NCI-H524 treated with DMSO at 0.1 percent for 48 hours (cell line): ENCODE data around the gene LLPH.
A peak's percentile ranks its signal among the peaks of the same experiment; 100 is the strongest.
"Not testable (repeated sequence)": the region's sequence is repeated elsewhere in the genome, so short reads cannot be mapped to it uniquely, and the experiment has no call there.

Experiments
- DNase-seq: peaks from one replicate; lab custom pipeline; 2025; lab: John Stamatoyannopoulos, UW

Gene LLPH

DNA sequence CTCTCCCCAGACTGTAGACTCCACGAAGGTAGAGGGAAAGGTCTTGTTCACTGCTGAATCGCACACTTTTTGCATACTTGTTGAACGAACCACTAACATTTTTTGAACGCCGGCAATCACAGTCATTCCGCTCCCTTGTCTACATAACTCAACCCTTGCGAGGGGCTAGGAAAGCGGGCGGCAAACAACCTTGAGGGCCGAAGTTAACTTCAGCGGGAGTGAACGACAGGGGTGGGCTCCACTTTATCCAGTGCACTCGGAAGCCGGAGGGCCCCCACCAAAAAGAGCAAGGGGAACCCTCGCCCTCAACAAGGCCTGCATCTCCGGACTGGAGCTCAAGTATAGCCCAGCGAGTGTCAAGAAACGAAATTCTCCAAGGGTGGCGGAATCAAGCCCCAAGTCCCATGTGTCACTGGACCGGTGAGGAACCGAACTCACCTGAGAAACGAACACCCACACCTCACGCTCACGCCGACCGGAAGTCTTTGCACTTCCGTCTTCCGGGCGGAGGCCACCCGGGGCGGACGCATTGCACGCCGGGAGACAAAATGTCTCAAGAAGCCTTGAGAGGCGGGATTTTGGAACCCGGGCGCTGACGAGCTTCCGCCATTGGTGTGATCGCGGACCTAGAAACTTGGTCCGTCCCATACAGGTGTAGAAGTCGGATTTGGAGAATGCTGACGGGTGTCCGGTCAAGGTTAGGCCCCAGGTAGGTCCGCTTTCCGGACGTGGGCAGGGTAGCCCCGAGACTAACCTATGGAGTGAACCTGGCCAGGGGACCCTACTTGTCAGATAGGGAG is at the start of gene LLPH:
Gene LLPH, minus strand, starts transcription at position 484 of the 800 bp plus-strand sequence. CDS start 1,644 bp downstream, outside the sequence.
- DNase-seq = no peak

DNA sequence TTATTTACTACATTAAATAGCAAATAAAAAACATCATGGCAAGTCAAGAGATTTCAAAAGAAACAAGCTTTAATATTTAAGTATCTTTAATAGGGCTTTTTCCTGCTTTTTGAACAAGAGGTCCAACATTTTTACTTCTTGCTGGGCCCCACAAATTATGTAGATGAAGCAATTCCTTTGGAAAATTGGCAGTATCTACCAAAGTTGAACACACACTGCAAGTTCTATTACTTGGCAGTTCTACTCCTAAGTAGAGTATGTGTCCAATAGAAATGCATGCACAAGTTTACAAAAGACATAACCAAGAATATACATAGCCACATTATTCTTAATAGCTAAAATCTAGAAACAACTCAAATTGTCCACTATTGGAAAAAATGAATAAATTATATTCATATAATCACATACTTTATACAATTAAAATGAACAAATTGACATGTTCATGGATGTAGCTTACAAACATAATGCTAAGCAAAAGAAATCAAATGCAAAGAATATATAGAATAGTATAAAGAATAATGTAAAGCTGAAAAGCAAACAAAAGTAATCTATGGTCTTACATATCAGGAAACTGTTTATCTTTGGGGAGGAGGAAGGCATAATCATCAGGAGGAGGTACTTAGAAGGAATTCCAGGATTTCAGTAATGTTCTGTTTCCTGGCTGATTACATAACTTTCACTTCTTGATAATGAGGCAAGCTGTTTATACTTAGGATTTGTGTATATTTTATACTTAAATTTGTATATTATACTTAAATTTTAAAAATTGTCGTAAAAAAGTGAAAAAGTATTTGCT is 45.8 kb upstream of the LLPH start:
- DNase-seq = no peak

DNA sequence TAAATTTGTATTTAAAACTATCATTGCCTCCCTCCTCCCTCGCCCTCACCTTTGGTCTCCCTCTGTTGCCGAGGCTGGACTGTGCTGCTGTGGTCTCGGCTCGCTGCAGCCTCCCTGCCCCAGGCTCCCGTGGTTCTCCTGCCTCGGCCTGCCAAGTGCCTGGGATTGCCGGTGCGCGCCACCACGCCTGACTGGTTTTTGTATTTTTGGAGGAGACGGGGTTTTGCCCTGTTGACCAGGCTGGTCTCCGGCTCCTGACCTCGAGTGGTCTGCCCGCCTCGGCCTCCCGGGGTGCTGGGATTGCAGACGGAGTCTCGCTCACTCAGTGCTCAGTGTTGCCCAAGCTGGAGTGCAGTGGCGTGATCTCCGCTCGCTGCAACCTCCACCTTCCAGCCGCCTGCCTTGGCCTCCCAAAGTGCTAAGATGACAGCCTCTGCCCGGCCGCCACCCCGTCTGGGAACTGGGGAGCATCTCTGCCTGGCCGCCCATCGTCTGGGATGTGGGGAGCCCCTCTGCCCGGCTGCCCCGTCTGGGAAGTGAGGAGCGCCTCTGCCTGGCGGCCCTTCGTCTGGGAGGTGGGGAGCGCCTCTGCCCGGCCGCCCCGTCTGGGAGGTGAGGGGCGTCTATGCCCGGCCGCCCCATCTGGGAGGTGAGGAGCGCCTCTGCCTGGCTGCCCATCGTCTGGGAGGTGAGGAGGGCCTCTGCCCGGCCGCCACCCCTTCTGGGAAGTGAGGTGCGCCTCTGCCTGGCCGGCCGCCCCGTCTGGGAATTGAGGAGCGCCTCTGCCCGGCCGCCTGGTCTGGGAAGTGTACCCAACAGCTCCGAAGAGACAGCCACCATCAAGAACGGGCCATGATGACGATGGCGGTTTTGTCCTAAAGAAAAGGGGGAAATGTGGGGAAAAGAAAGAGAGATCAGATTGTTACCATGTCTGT is 44.1 kb upstream of the LLPH start:
- not testable (repeated sequence) for DNase-seq

DNA sequence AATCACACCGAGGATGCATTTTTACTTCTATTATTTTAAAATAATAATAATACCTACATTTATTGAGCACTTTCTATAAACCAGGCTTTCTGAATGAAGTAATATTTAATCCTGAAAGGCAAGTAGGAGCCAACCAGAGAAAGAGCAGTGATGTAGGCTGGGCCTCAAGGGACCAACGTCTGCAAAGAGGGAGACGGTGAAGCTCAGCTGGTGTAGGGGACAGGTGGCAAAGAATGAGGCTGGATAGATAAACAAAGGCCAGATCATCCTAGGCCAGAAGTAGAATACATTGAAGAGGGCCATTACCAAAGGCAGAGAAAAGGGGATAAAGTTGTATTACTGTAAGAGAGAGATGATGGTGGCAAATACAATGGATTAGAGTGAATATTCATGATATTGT is 40.1 kb upstream of the LLPH start:
- no peak for DNase-seq

DNA sequence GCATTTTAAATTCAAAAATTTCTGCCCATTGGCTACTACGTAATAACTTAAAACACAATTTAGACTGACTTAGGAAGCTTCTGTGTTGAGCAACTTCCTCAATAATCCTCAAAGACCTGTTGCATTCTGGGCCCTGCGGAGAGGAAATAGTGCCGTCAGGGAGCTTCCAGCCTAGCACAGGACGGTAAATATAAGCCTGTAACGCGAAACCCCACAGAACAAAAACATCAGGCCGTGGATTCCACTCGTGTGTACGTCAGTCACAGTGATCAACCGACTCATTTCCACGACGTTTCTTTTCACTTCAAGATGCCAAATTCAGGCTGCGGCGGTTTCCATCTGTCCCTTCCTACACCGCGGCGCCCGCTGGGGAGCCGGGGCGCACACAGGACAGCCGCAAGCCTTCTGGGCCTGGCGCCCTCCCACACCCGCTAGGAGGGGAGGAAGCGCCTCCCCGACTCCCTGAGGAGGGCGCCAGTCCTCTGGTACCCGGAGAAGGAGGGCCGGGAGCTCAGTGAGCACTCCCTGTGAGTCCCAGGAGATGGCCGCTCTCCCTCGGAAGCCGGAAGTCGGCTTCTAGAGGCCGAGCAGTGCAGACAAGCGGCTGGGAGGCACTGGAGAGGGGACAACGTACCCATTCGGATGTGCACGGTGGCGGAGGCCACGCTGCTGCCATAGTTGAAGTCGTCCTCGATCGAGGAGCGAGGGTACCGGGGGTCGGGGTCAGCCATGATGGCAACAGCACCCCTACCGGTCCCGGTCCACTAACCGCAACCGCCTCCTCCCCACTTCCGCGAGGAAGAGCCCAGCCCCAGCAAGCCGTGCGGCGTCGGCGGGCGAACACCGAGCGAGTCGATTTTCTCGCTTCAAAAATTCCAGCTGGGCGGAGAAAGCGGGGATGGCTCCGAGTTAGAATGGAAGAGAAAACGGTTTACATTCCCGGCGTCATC is 38.9 kb upstream of the LLPH start, which contains the start of gene TMBIM4:
Gene TMBIM4, minus strand, starts transcription at position 776 of the 950 bp plus-strand sequence. Its CDS starts 45 bp downstream, at position 731.
- peak; percentile 64 for DNase-seq

DNA sequence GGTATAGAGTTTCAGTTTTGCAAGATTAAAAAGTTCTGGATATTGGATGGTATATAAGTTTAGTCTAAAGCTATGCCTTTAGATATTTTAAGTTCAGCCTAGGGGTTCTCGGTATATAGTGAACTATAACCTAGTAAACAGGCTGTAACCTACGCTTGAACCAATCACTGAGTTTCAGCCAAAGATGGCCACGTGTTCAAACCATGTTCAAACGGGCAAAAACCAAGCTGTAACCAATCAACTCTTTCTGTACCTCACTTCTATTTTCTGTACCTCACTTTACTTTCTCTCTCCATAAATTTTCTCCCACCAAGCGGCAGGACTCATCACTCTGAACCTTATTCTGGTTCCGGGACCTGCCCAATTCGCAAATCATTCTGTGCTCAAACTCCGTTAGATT is 37.9 kb upstream of the LLPH start:
- no peak for DNase-seq

DNA sequence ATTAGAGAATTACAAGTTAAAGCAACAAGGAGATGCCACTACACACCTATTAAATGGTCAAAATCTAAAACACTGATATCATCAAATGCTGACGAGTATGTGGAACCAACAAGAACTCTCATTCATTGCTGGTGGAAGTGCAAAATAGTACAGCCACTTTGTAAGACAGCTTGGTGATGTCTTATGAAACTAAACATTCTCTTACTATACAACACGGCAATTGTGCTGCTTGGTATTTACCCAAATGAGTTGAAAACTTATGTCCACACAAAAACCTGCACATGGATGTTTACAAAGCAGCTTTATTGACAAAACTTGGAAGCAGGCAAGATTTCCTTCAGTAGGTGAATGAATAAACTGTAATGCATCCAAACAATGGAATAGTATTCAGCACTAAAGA is 36.0 kb upstream of the LLPH start:
- DNase-seq = no peak

DNA sequence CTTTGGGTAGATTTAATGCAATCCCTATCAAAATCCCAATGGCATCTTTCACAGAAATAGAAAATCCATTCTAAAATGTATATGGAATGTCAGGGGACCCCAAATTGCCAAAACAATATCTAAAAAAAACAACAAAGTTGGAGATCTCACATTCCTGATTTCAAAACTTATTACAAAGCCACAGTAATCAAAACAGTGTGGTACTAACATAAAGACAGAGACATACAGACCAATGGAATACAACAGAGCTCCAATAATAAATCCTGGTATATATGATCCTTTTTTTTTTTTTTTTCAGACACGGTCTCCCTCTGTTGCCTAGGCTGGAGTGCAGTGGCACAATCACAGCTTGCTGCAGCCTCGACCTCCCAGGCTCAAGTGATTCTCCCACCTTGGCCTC is 34.6 kb upstream of the LLPH start:
- DNase-seq = no peak

DNA sequence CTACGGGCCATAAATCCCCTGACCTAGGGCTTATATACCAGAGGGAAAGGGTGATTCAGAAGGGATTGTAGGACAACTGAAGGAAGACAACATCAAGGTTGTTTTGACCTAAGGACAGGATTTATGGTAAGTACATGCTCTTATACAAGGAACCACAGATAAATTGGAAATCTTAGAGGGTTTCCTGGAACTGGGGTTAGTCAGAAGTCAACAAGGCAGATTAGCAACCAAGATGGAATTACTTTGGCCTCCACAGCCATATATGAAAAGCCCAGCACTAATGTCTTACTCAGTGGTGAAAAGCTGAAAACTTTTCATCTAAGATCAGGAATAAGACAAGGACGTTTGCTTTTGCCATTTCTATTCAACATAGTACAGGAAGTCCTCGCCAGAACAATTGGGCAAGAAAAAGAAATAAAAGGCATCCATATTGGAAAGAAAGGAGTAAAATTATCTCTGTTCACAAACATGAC is 33.8 kb upstream of the LLPH start:
- no peak for DNase-seq

DNA sequence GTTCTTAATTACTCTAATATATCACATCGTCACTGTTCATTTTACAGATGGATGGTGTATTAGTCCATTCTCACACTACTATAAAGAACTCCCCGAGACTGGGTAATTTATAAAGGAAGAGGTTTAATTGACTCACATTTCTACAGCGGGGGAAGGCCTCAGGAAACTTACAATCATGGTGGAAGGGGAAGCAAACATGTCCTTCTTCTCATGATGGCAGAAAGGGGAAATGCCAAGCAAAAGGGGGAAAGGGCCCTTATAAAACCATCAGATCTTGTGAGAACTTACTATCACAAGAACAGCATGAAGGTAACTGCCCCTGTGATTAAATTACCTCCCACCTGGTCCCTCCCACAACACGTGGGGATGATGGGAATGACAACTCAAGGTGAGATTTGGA is 32.7 kb upstream of the LLPH start:
- DNase-seq = no peak

DNA sequence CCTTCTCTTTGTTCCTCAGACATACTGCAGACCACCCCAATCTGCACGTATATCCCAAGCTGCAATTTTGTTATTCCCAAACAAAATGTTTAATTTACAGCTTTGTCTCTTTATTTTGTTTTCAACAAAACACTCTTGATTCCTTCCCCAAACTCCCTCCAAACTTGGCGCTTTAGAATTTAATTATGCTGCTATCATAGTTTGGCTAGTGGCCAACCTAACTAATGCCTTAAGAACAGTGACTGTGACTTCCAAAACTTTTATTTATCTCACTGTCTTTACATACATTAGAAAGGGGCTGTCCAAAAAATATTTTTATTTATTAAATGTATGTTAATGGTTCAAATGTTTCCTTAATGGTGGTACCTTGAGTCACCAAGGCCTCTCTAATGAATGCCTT is 32.2 kb upstream of the LLPH start:
- DNase-seq = no peak

DNA sequence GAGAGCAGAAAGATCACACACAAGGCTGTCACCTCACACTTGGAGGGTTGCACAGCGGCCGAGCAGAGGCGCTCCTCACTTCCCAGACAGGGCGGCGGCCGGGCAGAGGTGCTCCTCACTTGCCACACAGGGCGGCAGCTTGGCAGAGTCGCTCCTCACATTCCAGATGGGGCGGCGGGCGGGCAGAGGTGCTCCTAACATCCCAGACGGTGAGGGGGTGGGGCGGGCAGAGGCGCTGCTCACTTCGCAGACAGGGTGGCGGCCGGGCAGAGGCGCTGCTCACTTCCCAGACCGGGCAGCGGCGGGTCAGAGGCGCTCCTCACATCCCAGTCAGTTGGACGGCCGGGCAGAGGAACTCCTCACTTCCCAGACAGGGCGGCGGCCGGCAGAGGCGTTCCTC is 30.2 kb upstream of the LLPH start:
- no peak for DNase-seq

DNA sequence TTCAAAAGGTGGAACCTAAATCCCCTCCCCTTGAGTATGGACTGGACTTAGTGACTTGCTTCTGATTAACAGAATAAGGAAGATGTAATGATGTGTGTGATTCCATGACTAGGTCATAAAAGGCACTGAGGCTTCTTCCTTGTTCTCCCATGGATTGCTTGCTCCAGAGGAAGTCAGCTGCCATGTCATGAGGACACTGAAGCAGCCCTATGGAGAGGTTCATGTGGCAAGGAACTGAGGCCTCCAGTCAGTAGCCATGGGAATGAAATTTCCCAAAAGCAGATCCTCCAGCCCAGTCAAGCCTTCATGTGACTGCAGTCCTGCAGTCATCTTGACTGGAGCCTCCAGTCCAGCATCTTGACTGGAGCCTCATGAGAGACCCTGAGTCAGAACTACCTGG is 28.6 kb upstream of the LLPH start:
- no peak for DNase-seq

DNA sequence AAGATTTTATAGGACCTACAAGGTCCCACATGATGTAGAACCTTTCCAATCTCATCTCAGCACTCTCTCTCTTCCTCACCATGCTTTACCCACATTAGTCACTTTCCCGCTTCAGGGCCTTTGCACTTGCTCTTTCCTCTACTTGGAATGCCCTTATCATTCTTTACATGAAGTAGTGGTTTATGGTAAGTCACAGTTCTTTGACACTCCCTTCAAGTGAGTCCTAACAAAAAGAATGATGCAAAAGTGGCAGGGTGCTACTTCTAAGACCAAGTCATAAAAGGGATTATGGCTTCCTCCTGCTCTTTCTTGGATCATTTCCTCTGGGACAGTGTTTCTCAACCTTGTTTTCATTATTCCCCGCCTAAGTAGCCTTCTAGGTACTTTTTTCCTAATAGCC is 26.1 kb upstream of the LLPH start:
- DNase-seq = no peak

DNA sequence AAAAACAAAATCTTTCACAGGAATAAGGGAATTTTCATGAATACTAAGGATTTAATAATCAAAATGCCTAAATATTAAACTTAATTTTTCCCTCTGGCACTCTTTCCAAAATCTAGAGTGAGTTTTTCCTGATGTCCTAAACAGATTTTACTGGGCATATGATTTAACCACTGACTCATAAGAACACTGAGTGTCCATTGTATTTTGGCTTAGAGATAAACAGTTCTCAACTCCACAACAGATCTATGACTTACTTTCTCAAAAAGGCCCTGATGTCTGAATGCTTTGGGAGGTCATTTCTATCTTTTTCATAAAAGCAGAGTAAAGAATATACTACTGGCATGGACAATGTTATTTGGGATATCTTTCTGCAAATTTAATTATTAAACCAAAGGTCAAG is 24.2 kb upstream of the LLPH start:
- no peak for DNase-seq

DNA sequence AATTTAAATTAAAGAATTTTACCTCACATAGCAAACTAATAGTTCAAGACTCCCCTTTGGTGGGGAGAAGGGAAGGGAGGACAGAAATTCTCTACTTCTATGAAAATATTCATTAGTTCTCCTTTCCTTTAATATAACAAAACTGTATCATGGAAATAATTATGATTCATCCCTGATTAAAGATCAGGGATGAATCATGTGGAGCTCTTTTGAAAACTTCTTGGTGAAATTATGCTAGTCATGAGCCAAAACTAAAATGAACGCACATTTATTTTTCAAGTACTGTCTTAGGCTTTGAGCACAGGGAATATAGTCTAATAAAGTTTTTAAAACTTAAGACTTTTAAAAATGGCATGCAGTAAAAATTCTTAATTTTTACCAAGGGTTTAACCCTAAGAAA is 22.2 kb upstream of the LLPH start:
- DNase-seq = no peak

DNA sequence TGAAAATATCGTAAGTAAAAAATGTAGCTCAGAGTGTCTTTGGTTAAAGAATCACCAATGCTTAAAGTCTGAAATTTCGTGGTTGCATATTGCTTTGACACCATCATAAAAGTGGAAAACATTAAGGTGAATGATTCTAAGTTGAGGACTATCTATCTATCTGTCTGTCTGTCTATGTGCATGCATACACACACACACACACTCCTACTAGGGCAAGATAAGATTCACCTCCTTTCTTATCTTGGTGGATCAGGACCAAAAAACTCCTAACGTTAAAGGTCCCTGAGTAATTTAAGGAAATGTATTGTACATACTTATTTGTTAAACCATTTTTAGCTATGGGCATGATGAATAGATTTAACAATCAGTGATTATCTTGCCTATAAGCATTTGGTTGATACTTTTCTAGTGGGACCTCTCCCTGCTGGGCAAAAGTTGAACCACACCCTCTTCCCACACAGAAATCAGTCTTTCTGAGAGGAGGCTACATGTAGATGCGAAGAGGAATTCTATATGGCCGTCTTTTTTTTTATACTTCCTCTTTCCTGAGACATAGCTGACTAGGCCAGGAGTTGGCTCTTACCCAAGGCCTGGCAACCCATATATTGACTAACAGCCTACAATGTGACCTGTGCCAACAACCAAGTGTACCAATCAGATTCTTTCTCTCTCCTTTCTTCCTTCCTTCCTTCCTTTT is 19.3 kb upstream of the LLPH start:
- DNase-seq = no peak

DNA sequence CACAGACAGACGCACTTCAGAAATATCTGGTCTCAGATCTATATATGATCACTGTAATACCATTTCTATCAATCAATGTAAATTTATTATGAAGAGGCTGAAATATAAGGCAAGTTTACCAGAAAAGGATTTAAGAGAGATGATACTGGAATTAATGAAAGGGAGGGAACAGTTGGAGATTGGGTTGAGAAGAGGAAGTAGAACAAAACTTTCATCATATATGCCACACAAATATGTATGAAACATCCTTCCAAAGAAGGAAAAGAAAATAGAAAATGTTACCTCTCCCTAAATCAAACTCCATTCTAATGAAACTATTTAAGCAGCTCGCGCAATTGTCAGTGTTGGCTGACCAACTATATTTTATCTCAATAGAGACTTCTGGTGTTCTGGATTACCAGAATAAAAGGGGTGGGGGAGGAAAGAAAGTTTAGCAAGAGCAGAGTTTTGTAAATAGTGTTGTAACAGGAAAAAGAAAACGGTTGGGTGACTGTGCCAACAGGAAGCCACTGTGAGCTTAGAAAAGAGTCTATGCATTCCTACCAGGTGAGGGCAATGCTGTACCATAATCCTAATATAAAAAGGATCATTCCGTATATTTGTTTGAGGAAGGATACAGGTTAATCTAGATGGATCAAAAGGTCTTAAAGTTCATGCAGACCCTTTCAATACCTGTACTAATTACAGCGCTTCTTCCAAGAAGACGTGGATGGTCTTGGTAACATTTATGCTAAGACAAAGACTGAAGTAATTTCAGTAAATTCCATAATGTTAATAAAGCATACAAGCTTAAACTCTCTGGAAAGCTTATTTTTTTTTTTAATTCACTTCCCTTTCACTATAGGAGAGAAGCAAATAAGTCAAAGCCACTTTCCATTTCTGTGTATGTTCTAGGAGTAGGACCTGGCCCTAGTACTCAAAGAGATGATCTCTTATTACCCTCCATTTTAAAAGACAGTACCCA is 14.5 kb upstream of the LLPH start:
- no peak for DNase-seq

DNA sequence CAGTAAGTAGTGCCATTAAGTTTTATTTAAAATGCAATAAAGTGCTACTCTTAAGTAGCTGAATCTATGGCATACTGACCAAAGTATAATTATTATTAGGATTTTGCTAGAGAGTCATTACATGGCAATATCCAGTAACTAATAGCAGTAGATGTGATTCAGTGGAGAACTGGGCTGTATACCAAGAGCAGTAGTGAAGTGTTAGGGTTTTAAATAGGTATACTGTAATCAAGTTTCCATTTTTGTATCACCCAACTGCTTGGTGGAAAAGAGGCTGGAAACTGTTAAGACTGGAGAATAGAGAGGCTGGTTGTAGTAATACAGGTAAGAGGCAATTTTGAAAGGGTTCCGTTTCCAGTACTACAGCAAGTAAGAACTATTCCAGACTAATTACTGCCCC is 13.3 kb upstream of the LLPH start:
- no peak for DNase-seq
